WERI-Rb-1 (cell line): ENCODE measurements around the gene MRTO4.
"Not testable (repeated sequence)": the region's sequence is repeated elsewhere in the genome, so short reads cannot be mapped to it uniquely, and the experiment has no call there.

ENCODE experiments used
- DNase-seq: peaks from one replicate; pipeline ENCODE4 v3.0.0-alpha.2; 2020
- H3K27ac ChIP-seq: fragments of 250-450 bp; sonication (Bioruptor Pico); 2 replicates; pipeline ENCODE4 v1.5.1; 2020; ENCODE audit warnings: mild to moderate bottlenecking, moderate library complexity
- H3K27me3 ChIP-seq: fragments of 250-450 bp; sonication (Bioruptor Pico); 2 replicates; pipeline ENCODE4 v1.5.1; 2021; ENCODE audit warnings: mild to moderate bottlenecking, low read depth, moderate library complexity; ENCODE audit not compliant: insufficient read depth, severe bottlenecking
- H3K36me3 ChIP-seq: fragments of 250-450 bp; sonication (Bioruptor Pico); 2 replicates; pipeline ENCODE4 v1.5.1; 2020; ENCODE audit warnings: mild to moderate bottlenecking, moderate library complexity
- H3K4me3 ChIP-seq: 2 replicates; pipeline ENCODE4 v1.5.1; 2011; ENCODE audit warnings: low read depth, mild to moderate bottlenecking, control low read depth, low read length
- H3K9me3 ChIP-seq: fragments of 250-450 bp; sonication (Bioruptor Pico); 2 replicates; pipeline ENCODE4 v1.5.1; 2021; ENCODE audit warnings: mild to moderate bottlenecking, moderate library complexity; ENCODE audit not compliant: severe bottlenecking
- CTCF ChIP-seq: IDR thresholded peaks from 2 replicates; pipeline ENCODE4 v1.5.1; 2011; ENCODE audit warnings: low read depth, mild to moderate bottlenecking, control low read depth, inconsistent platforms, low read length

MRTO4 gene

DNA sequence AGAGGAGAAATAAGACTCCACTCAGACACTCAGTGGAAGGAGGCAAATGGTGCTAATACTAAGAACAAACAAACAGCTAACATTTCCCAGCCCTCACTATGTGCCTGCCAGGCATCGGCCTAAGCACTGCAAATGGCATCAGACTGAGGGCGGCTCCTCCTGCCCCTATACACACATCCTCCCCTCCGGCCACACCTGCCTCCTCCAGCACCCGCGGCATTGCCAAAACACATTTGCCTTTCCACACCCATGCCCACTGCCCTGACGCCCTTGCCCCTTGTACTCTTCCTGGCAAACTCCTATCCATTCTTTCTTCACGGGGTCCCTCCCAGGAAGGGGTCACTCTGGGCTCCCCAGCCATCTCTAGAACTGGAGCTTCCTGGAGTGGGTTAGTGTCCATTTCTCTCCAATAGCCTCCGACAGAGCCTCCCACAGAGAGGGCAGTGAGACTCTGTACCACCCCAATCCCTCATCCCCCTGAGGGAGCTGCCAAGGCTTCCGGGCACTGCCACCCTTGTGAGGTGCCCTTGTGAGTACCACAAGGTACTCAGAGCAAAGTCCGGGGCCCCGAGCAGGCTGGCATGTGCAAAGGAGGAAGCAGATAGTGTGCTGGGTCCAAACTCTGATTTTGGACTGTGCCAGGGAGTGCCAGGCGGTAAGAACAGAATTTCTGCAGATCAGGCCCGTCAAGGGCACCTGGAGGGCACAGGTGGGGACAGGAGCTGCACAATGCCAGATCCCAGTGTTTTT lies 36.0 kb downstream of the MRTO4 start:
- no peak for DNase-seq
- Histone ChIP-seq H3K27ac (no peak overlapping the region), H3K36me3 (peaks cover 5% of the 10 kb centered on the region; the same call in 1 of the 2 replicates), H3K27me3 (no peaks in the 10 kb centered on the region), H3K9me3 (no peaks in the 10 kb centered on the region), H3K4me3 (no peak overlapping the region)
- TF ChIP-seq CTCF = no peak

DNA sequence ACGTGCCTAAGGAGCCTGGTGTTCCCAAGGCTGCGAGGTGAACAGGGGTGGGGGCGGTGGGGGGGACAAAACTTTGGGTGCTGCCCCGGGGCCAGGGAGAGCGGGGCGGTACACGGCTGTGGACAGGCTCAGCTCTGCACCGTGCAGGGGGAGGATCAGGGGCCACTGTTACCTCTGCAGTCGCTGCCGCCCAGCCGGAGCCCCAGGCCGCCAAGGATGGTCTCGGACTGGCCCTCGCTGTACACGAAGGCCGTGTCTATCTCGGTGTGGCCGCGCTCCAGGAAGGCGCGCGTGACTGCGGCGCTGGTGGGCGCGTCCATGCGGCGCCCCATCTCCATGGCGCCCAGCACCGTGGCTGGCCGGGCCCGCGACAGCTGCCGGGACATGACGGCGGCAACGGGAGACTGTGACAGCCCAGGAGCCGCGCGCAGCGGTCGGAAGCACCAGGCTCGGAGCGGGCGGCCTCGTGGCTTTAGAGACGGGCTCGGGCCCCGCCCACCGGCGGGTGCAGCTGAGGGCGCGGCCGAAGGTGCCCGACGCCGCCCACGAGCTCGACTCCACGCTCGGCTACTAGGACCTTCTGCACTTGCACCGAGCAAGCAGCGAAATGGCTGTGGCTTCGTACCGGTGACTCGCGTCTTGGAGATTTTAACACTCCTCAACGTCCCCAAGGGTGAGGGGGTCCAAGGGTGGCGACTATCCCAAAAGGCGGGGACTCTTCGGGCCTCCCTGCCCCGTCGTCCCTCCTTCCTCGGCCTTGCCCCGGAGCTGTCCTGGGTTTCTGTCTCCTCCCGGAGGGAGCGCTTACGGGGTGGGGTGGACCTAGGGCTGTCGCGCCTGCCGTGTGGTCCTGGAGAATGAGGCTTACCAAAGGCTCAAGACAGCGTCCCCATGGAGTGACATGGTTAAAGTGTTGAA lies 37.0 kb downstream of the MRTO4 start, which contains the start of gene AKR7A3:
Gene AKR7A3, minus strand, starts transcription at position 447 of the 918 bp plus-strand sequence. Its CDS starts 61 bp downstream, at position 386.
- not testable (repeated sequence) for H3K27me3 ChIP-seq, DNase-seq, H3K36me3 ChIP-seq, H3K9me3 ChIP-seq, H3K27ac ChIP-seq, H3K4me3 ChIP-seq

DNA sequence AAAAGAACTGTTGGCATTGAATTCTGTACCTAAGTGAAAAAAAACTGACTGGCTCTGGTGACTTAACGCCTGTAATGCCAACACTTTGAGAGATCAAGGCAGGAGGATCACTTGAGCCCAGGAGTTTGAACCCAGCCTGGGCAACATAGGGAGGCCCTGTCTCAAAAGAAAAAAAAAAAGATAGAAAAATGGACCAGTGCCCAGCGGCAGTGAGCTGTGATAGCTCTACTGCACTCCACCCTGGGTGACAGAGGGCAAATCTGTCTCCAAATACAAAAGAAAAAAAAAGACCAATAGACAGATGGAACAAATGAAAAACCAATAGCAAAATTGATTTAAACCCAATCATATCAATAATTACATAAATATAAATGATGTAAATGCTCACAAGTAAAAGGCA lies 37.6 kb downstream of the MRTO4 start:
- no peak overlapping the region for H3K4me3 ChIP-seq

GRCh38 chr1:19294638-19295037 lies 43.0 kb downstream of the MRTO4 start:
- no peak for TF ChIP-seq CTCF
- Histone ChIP-seq H3K9me3 (peaks cover 18% of the 10 kb centered on the region), H3K36me3 (peaks cover 21% of the 10 kb centered on the region), H3K27me3 (no peaks in the 10 kb centered on the region), H3K27ac (no peak overlapping the region), H3K4me3 (no peak overlapping the region)
- DNase-seq = no peak

More for the DNA sequence above, 37.6 kb downstream of the MRTO4 start:
- Histone ChIP-seq H3K36me3 (peaks cover 5% of the 10 kb centered on the region; the same call in 1 of the 2 replicates), H3K27me3 (no peaks in the 10 kb centered on the region), H3K9me3 (peaks cover 4% of the 10 kb centered on the region), H3K27ac (no peak overlapping the region)
- DNase-seq = no peak
- TF ChIP-seq CTCF = no peak

GRCh38 chr1:19300211-19300610 lies 48.6 kb downstream of the MRTO4 start:
- Histone ChIP-seq H3K4me3 (no peak overlapping the region), H3K9me3 (peaks cover 4% of the 10 kb centered on the region), H3K27me3 (no peaks in the 10 kb centered on the region), H3K27ac (no peak overlapping the region), H3K36me3 (peaks cover 33% of the 10 kb centered on the region)
- TF ChIP-seq CTCF = no peak
- DNase-seq = no peak

- peaks cover 63% of the 10 kb centered on the region for H3K36me3 ChIP-seq
- not testable (repeated sequence) for H3K27me3 ChIP-seq
These were observed 52.5 kb downstream of the MRTO4 start for GRCh38 chr1:19304081-19304480.

More at GRCh38 chr1:19304081-19304480, 52.5 kb downstream of the MRTO4 start:
- not testable (repeated sequence) for H3K4me3 ChIP-seq, DNase-seq, H3K27ac ChIP-seq, H3K9me3 ChIP-seq
